Suprapubic skin (tissue), 3 donors: ENCODE measurements around the gene C2CD3.

Experiments
- CTCF ChIP-seq, 2 donors: fragments of 200-600 bp in 1 of 2; fragments of 450-650 bp in 1 of 2; sonication (generic) in 1 of 2; IDR thresholded peaks; one replicate each; pipeline ENCODE4 v1.5.1; 2016 to 2019; ENCODE audit warnings: antibody characterized with exemption in 2 of 2, mild to moderate bottlenecking in 1 of 2, moderate library complexity in 1 of 2
- EP300 ChIP-seq: sonication (generic); formaldehyde crosslinking; IDR thresholded peaks from one replicate; pipeline ENCODE4 v1.6.1; 2017; ENCODE audit warnings: antibody characterized with exemption
- POLR2A ChIP-seq, 2 donors: fragments of 450-650 bp; IDR thresholded peaks; one replicate each; pipeline ENCODE4 v1.6.1; 2017; ENCODE audit warnings: antibody characterized with exemption in 2 of 2, mild to moderate bottlenecking in 2 of 2, moderate library complexity in 2 of 2

- no peak for TF ChIP-seq POLR2A (IDR thresholded peaks at IDR 0.05)
- TF ChIP-seq CTCF (IDR thresholded peaks at IDR 0.05), result no peak
- TF ChIP-seq EP300, result no peak
Measured at GRCh38 chr11:73965076-73965763, 205.6 kb downstream of the C2CD3 start.
